ENCODE measurements around the gene FAM193B. TPM values are rescaled to one million over a fixed set of nuclear protein-coding genes. Genes with fewer than 3 reads are reported as not detected.

Gene FAM193B
- total RNA-seq, 1 donor: 32.6 TPM

DNA sequence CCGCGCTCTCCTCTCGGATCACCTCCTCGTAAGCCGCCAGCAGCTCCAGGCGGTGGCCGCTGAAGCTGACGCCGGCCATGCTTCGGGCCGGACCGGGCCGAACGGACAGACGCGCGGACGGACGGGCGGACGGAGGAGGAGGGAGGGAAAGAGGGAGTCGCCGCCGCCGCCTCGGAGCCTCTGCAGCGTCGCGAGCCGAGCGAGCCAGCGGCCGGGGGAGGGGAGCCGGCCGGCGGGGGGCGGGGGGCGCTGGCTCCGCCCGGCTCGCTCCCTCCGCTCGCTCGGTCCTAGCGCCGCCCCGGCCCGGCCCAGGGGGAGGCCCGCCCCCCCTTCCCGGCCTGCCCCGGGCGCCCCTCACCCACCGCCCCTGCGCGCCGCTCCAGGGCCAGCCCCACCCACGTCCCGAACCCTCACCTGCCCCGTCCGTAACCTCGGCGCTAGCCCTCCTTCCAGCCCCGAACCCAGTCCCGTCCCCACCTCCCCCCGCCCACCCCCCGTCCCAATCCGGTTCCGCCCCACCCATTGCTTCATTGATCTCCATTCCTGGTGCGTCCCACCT lies 80.8 kb downstream of the FAM193B start, which contains the start of gene DBN1:
Gene DBN1, minus strand, starts transcription at position 192 of the 559 bp plus-strand sequence. Its CDS starts 113 bp downstream, at position 79.
- Histone ChIP-seq H3K79me2 (ENCODE audit: insufficient read depth, low read length) (peaks cover 43% of the 10 kb centered on the region), H3K27ac (ENCODE audit: low read depth, low read length) (peak within 1 kb of the TSS; percentile 80), H3K4me3 (ENCODE audit: insufficient read depth, low read length) (peak within 1 kb of the TSS; percentile 87), H3K4me2 (ENCODE audit: insufficient read depth, low read length) (peak within 1 kb of the TSS; percentile 90), H2AFZ (ENCODE audit: low read length) (no peak within 1 kb of the TSS), H4K20me1 (ENCODE audit: insufficient read depth, low read length) (peaks cover 41% of the 10 kb centered on the region), H3K36me3 (ENCODE audit: insufficient read depth, low read length) (peaks cover 5% of the 10 kb centered on the region), H3K9me3 (ENCODE audit: low read depth, low read length) (no peaks in the 10 kb centered on the region), H3K27me3 (ENCODE audit: insufficient read depth, low read length) (no peaks in the 10 kb centered on the region), H3K4me1 (ENCODE audit: insufficient read depth, low read length) (peaks cover 42% of the 10 kb centered on the region)
- no peak for TF ChIP-seq CTCF (IDR thresholded peaks at IDR 0.05; ENCODE audit: extremely low read depth, low read depth, low read length)
- peak; percentile 99 for DNase-seq (ENCODE audit: insufficient read length, low spot score, missing footprints)

DNA sequence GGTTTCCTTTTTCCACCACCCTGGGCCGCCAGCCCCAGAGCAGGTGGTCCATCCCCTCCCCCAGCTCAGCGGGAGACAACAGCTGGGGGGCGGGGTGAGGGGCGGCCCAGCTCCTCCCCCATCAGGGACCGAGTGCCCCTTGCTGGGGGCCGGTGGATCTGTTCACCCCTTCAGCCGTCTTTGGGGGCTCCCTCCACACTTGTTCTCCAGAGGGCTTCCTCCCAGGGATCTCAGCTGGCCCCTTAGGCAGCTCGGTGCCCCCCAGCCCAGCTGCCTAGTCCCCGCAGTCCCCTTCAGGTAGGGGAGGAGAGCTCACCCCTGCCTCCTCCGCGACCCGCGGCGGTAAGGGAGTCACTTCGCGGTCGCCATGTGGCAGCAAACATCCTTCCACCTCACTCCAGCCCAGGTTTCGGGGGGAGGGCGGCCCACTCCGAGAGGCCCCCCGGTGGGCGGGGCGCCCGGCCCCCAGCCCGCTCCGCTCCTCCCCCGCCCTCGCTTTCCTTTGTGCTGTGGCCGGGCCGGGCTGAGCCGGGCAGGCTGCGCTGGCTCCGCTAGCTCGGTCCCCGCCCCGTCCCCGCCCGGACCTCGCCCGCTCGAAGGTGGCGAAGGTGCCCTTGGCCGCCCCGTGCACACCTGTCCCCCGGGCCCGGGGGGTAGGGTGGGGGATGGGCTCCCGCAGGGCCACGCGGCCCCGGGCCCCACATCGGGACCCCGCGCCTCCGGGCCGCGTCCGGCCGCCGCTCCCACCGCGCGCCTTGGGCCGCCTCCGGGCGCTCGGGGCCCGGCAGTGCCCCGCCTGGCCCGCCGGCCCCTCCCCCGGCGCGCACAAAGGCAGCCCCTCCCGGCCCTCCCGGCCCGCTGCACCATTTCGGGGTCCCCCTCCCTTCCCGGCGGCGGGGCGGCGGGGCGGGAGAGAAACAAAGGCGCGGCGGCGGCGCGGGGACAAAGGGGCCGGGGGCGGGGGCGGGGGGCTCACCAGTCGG lies 81.6 kb downstream of the FAM193B start:
- Histone ChIP-seq H3K4me2 (ENCODE audit: insufficient read depth, low read length) (peak overlapping the region; percentile 90), H3K4me1 (ENCODE audit: insufficient read depth, low read length) (peaks cover 42% of the 10 kb centered on the region), H3K27me3 (ENCODE audit: insufficient read depth, low read length) (no peaks in the 10 kb centered on the region), H3K9me3 (ENCODE audit: low read depth, low read length) (no peaks in the 10 kb centered on the region), H4K20me1 (ENCODE audit: insufficient read depth, low read length) (peaks cover 47% of the 10 kb centered on the region), H3K27ac (ENCODE audit: low read depth, low read length) (peak overlapping the region; percentile 80), H3K36me3 (ENCODE audit: insufficient read depth, low read length) (peaks cover 9% of the 10 kb centered on the region), H2AFZ (ENCODE audit: low read length) (no peak overlapping the region), H3K4me3 (ENCODE audit: insufficient read depth, low read length) (peak overlapping the region; percentile 87), H3K79me2 (ENCODE audit: insufficient read depth, low read length) (peaks cover 49% of the 10 kb centered on the region)
- TF ChIP-seq CTCF (IDR thresholded peaks at IDR 0.05; ENCODE audit: extremely low read depth, low read depth, low read length): no peak
- DNase-seq (ENCODE audit: insufficient read length, low spot score, missing footprints): peak; percentile 96

DNA sequence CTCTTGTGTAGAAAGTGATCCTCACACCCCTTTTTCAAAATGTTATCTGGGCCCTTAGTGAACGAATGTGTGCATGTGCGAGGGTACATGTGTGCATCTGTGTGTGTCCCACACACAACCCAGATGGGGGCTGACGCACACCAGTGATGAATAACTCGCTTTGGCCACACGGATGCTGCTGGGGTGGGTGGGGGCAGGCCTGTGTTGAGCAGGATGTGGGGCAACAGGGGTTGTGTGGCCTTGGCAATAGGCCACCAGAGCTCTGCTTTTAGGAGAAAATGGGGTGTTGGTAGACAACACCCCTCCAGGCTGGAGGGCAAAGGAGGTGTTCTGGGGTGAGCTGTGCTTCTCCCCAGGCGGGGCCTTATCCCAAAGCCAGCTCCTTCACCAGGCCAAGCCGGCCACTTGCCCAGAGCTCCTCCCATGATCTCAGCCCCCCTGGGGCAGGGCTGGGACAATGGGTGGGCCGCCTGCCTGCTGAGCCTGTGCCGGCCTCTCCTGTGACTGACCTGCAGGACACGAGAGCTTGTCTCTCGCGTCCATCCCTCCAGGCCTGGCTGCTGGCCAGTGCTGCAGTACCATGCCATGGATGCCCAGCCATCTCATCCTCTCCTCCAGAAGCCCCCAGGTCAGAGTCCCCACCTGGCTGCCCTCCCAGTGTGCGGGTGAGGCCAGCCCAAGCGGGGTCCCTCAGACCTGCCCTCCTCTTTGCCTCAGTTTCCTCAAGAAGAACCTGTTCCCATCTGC lies 82.6 kb downstream of the FAM193B start:
- Histone ChIP-seq H3K36me3 (ENCODE audit: insufficient read depth, low read length) (peaks cover 15% of the 10 kb centered on the region), H3K4me3 (ENCODE audit: insufficient read depth, low read length) (peak overlapping the region; percentile 87), H3K9me3 (ENCODE audit: low read depth, low read length) (no peaks in the 10 kb centered on the region), H3K27me3 (ENCODE audit: insufficient read depth, low read length) (no peaks in the 10 kb centered on the region), H3K27ac (ENCODE audit: low read depth, low read length) (peak overlapping the region; percentile 80), H3K4me2 (ENCODE audit: insufficient read depth, low read length) (peak overlapping the region; percentile 90), H2AFZ (ENCODE audit: low read length) (no peak overlapping the region), H4K20me1 (ENCODE audit: insufficient read depth, low read length) (peaks cover 50% of the 10 kb centered on the region), H3K4me1 (ENCODE audit: insufficient read depth, low read length) (peaks cover 42% of the 10 kb centered on the region), H3K79me2 (ENCODE audit: insufficient read depth, low read length) (peaks cover 49% of the 10 kb centered on the region)
- TF ChIP-seq CTCF (IDR thresholded peaks at IDR 0.05; ENCODE audit: extremely low read depth, low read depth, low read length): no peak
- peak; percentile 95 for DNase-seq (ENCODE audit: insufficient read length, low spot score, missing footprints)

All from osteoblast (primary cell).